ENCODE results near the gene CDS2. TPM values are rescaled to one million over a fixed set of nuclear protein-coding genes. Genes with fewer than 3 reads are reported as not detected.

The CDS2 gene
- total and polyA plus RNA-seq, 2 of the 13 experiments (the other 11 are each of a cell fraction or from before 2014, with no cell fraction given), result 81.3 to 153 TPM

GRCh38 chr20:5126512-5127203 is at the start of gene CDS2 (continued):
- TF ChIP-seq ZNF383 (CRISPR knock-in tag; IDR thresholded peaks at IDR 0.05; ENCODE audit: borderline replicate concordance) (peak; percentile 12; the same call in 1 of the 2 replicates), MTF1 (CRISPR knock-in tag; IDR thresholded peaks at IDR 0.05) (no peak), TFDP1 (CRISPR knock-in tag; IDR thresholded peaks at IDR 0.05; ENCODE audit: borderline replicate concordance) (peak; percentile 97), KDM5A (IDR thresholded peaks at IDR 0.05; ENCODE audit: borderline replicate concordance, low read length) (peak; percentile 41; the same call in 1 of the 2 replicates), REXO4 (CRISPR knock-in tag; IDR thresholded peaks at IDR 0.05; ENCODE audit: borderline replicate concordance) (no peak), NR3C1 (CRISPR knock-in tag; IDR thresholded peaks at IDR 0.05) (no peak), GPN1 (CRISPR knock-in tag; IDR thresholded peaks at IDR 0.05; ENCODE audit: borderline replicate concordance) (peak; percentile 14; the same call in 1 of the 2 replicates), ZNF503 (CRISPR knock-in tag; IDR thresholded peaks at IDR 0.05) (peak; percentile 78; the same call in 1 of the 2 replicates), ZNF234 (CRISPR knock-in tag; conservative IDR thresholded peaks at IDR 0.05) (no peak), ZNF720 (CRISPR knock-in tag; IDR thresholded peaks at IDR 0.05) (no peak), TP53 (CRISPR knock-in tag; conservative IDR thresholded peaks at IDR 0.05) (peak; percentile 72), USF2 (IDR thresholded peaks at IDR 0.05; ENCODE audit: low read depth, low read length) (no peak), USF2 (CRISPR knock-in tag; IDR thresholded peaks at IDR 0.05; ENCODE audit: borderline replicate concordance) (0 out of 2 replicates have a peak, but pooled peaks have one; percentile 3), ZNF614 (CRISPR knock-in tag; IDR thresholded peaks at IDR 0.05; ENCODE audit: borderline replicate concordance) (peak; percentile 71), HIVEP1 (CRISPR knock-in tag; IDR thresholded peaks at IDR 0.05) (no peak), ZBTB42 (CRISPR knock-in tag; IDR thresholded peaks at IDR 0.05) (0 out of 2 replicates have a peak, but pooled peaks have one; percentile 41), PRMT3 (CRISPR knock-in tag; IDR thresholded peaks at IDR 0.05; ENCODE audit: borderline replicate concordance, low read depth) (no peak), ZNF512B (CRISPR knock-in tag; IDR thresholded peaks at IDR 0.05; ENCODE audit: borderline replicate concordance) (no peak), ZFP37 (CRISPR knock-in tag; IDR thresholded peaks at IDR 0.05; ENCODE audit: borderline replicate concordance) (peak; percentile 67; the same call in 1 of the 2 replicates), ZNF34 (CRISPR knock-in tag; IDR thresholded peaks at IDR 0.05; ENCODE audit: borderline replicate concordance) (peak; percentile 69)

All from HepG2 (cell line).